ENCODE measurements around the gene TBC1D9.

- TF ChIP-seq, protein P1, sequence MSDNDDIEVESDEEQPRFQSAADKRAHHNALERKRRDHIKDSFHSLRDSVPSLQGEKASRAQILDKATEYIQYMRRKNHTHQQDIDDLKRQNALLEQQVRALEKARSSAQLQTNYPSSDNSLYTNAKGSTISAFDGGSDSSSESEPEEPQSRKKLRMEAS (IDR thresholded peaks at IDR 0.05) = no peak
- TF ChIP-seq ZFX (IDR thresholded peaks at IDR 0.05) = no peak
- TF ChIP-seq SP1 (IDR thresholded peaks at IDR 0.05; ENCODE audit: low read depth) = no peak
- TF ChIP-seq POLR2A (IDR thresholded peaks at IDR 0.05; ENCODE audit: borderline replicate concordance, extremely low read depth, insufficient read depth, insufficient read length) = no peak
- TF ChIP-seq EZH2 (IDR thresholded peaks at IDR 0.05) = no peak
- TF ChIP-seq, protein P2, sequence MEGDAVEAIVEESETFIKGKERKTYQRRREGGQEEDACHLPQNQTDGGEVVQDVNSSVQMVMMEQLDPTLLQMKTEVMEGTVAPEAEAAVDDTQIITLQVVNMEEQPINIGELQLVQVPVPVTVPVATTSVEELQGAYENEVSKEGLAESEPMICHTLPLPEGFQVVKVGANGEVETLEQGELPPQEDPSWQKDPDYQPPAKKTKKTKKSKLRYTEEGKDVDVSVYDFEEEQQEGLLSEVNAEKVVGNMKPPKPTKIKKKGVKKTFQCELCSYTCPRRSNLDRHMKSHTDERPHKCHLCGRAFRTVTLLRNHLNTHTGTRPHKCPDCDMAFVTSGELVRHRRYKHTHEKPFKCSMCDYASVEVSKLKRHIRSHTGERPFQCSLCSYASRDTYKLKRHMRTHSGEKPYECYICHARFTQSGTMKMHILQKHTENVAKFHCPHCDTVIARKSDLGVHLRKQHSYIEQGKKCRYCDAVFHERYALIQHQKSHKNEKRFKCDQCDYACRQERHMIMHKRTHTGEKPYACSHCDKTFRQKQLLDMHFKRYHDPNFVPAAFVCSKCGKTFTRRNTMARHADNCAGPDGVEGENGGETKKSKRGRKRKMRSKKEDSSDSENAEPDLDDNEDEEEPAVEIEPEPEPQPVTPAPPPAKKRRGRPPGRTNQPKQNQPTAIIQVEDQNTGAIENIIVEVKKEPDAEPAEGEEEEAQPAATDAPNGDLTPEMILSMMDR (IDR thresholded peaks at IDR 0.05 in 2 of 3, conservative IDR thresholded peaks at IDR 0.05 in 1 of 3; ENCODE audit: borderline replicate concordance in 1 of 3, insufficient read depth in 1 of 3, low read depth in 2 of 3, low read length in 2 of 3) = no peak
- no peak for TF ChIP-seq EZH2phosphoT487 (IDR thresholded peaks at IDR 0.05; ENCODE audit: borderline replicate concordance)
- TF ChIP-seq SIN3A (IDR thresholded peaks at IDR 0.05; ENCODE audit: low read depth) = no peak
- TF ChIP-seq POLR2AphosphoS5 (IDR thresholded peaks at IDR 0.05; ENCODE audit: low read depth, low read length) = no peak
- no peak for TF ChIP-seq SRF (IDR thresholded peaks at IDR 0.05; ENCODE audit: low read depth)
- TF ChIP-seq, protein P3, sequence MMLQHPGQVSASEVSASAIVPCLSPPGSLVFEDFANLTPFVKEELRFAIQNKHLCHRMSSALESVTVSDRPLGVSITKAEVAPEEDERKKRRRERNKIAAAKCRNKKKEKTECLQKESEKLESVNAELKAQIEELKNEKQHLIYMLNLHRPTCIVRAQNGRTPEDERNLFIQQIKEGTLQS (IDR thresholded peaks at IDR 0.05) = no peak
- TF ChIP-seq REST (IDR thresholded peaks at IDR 0.05; ENCODE audit: low read depth) = no peak
Measured at GRCh38 chr4:140777386-140777785, 21.2 kb upstream of the TBC1D9 start.
